ENCODE data around the gene SH3PXD2A.

Gene SH3PXD2A

DNA sequence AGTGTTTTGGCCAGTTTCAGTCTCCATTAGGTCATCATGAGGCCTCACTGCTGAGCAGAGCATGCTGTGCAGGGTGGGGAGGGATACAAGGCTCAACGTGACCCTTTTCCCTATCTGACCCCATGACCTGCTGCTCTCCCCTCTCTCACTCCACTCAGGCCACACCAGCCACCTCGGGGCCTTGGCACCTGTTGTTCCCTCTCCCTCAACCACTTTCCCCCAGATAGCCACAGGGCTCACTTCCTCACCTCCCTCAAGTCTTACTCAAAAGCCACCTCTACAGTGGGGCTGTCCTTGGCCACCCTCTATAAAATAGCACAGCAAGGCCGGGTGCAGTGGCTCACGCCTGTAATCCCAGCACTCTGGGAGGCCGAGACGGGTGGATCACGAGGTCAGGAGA is 13.9 kb downstream of the SH3PXD2A start:
- DNase-seq, result no peak
- WGBS (ENCODE audit: extremely low coverage, insufficient coverage, insufficient read length), result no CpG with 5 or more reads among the region's 7 CpGs

GRCh38 chr10:103840740-103841070 is 14.7 kb downstream of the SH3PXD2A start:
- no peak overlapping the region for H3K18ac ChIP-seq (ENCODE audit: low read length)
- no peaks in the 10 kb centered on the region for H3K79me1 ChIP-seq (ENCODE audit: low read length)
- H3K4me1 ChIP-seq (ENCODE audit: control insufficient read depth in 1 of 2, insufficient read depth in 2 of 2, low read length in 2 of 2), result peaks cover 4 to 12% of the 10 kb centered on the region in 2 experiments
- no peaks in the 10 kb centered on the region for H3K9me3 ChIP-seq (ENCODE audit: insufficient read depth, low read depth, low read length)
- H2BK12ac ChIP-seq (ENCODE audit: low read length), result no peak overlapping the region
- H3K14ac ChIP-seq (ENCODE audit: low read length), result no peak overlapping the region
- H2AFZ ChIP-seq (ENCODE audit: insufficient read depth, low read length, poor library complexity), result no peak overlapping the region
- no peak overlapping the region for H3K9ac ChIP-seq (ENCODE audit: low read length)
- H3K79me2 ChIP-seq (ENCODE audit: control insufficient read depth, insufficient read depth, low read length, poor library complexity), result peaks cover 2% of the 10 kb centered on the region
- H3K4me3 ChIP-seq (ENCODE audit: low read depth, low read length), result no peak overlapping the region
- H3K36me3 ChIP-seq (ENCODE audit: control insufficient read depth in 1 of 2, insufficient read depth in 2 of 2, low read length in 2 of 2), result no peaks in the 10 kb centered on the region
- WGBS (ENCODE audit: extremely low coverage, insufficient coverage, insufficient read length), result no CpG with 5 or more reads among the region's 4 CpGs
- no peak overlapping the region for H4K91ac ChIP-seq (ENCODE audit: low read depth, low read length)
- H4K8ac ChIP-seq (ENCODE audit: low read depth, low read length), result no peak overlapping the region
- no peak overlapping the region for H2BK5ac ChIP-seq (ENCODE audit: low read depth, low read length, poor library complexity)
- H3K4me2 ChIP-seq (ENCODE audit: low read length), result no peak overlapping the region
- no peak overlapping the region for H2AK5ac ChIP-seq (ENCODE audit: low read length)
- no peak for DNase-seq
- H3K4ac ChIP-seq (ENCODE audit: low read depth, low read length), result no peak overlapping the region
- H2BK120ac ChIP-seq (ENCODE audit: insufficient read depth, low read length, poor library complexity), result no peak overlapping the region
- no peak overlapping the region for H3K27ac ChIP-seq (ENCODE audit: low read depth, low read length)
- H4K12ac ChIP-seq (ENCODE audit: low read depth, low read length), result no peak overlapping the region
- no peaks in the 10 kb centered on the region for H3K27me3 ChIP-seq (ENCODE audit: insufficient read depth, low read length)
- H3K23ac ChIP-seq (ENCODE audit: low read length), result no peak overlapping the region

More for the DNA sequence above, 13.9 kb downstream of the SH3PXD2A start:
- Histone ChIP-seq H2BK12ac (ENCODE audit: low read length) (no peak overlapping the region), H3K4me3 (ENCODE audit: low read depth, low read length) (no peak overlapping the region), H3K79me1 (ENCODE audit: low read length) (no peaks in the 10 kb centered on the region), H3K9ac (ENCODE audit: low read length) (no peak overlapping the region), H3K23ac (ENCODE audit: low read length) (no peak overlapping the region), H2BK120ac (ENCODE audit: insufficient read depth, low read length, poor library complexity) (no peak overlapping the region), H3K36me3 (ENCODE audit: control insufficient read depth in 1 of 2, insufficient read depth in 2 of 2, low read length in 2 of 2) (no peaks in the 10 kb centered on the region), H2BK5ac (ENCODE audit: low read depth, low read length, poor library complexity) (no peak overlapping the region), H3K27ac (ENCODE audit: low read depth, low read length) (no peak overlapping the region), H3K4me1 (ENCODE audit: control insufficient read depth in 1 of 2, insufficient read depth in 2 of 2, low read length in 2 of 2) (peaks cover 4 to 12% of the 10 kb centered on the region in 2 experiments), H2AK5ac (ENCODE audit: low read length) (no peak overlapping the region), H4K8ac (ENCODE audit: low read depth, low read length) (no peak overlapping the region), H3K4me2 (ENCODE audit: low read length) (no peak overlapping the region), H3K27me3 (ENCODE audit: insufficient read depth, low read length) (no peaks in the 10 kb centered on the region), H2AFZ (ENCODE audit: insufficient read depth, low read length, poor library complexity) (no peak overlapping the region), H3K14ac (ENCODE audit: low read length) (no peak overlapping the region), H3K18ac (ENCODE audit: low read length) (peak overlapping the region; percentile 39), H4K91ac (ENCODE audit: low read depth, low read length) (no peak overlapping the region), H4K12ac (ENCODE audit: low read depth, low read length) (no peak overlapping the region), H3K4ac (ENCODE audit: low read depth, low read length) (no peak overlapping the region), H3K9me3 (ENCODE audit: insufficient read depth, low read depth, low read length) (no peaks in the 10 kb centered on the region), H3K79me2 (ENCODE audit: control insufficient read depth, insufficient read depth, low read length, poor library complexity) (peaks cover 2% of the 10 kb centered on the region)

DNA sequence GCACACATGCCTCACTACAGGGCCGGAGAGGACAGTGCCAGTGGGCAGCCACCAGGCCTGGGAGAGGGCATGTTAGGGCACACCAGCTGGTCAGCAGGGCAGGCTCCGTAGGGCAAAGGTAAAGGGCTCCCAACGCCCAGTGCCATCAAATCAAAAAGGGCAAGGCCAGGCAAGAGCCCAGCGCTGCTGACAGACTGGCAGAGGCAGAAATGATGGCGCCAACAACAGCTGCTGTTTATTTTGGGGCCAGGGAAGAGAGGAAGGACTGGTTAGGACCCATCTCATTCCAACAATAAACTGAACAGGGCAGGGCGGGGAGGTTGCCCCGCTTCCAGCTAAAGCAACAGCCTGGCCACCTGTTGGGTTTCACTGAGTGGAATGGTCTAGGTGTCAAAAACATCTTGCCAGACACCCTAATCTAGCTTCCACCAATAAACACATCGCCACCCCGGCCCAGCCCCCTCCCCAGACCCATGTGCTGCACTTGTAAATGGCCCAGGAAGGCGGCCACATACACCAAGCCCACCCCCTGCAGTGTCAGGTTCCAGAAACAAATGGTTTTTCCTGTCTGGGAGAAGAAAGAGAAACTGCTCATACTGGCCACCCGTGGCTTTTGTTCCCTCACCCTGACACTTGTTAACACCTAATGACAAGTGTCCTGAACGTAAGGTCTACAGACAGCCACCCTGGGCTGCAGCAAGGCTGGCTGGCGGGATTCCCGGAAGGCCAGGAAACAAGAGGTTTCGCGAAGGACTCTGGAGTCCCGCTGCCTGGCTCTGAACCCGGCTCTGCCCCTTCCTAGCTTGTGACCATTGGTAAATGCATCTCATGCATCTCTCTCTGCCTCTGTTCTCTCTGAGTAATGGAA is 15.3 kb downstream of the SH3PXD2A start:
- Histone ChIP-seq H3K9me3 (ENCODE audit: insufficient read depth, low read depth, low read length) (no peaks in the 10 kb centered on the region), H3K18ac (ENCODE audit: low read length) (no peak overlapping the region), H3K4me3 (ENCODE audit: low read depth, low read length) (no peak overlapping the region), H3K4me2 (ENCODE audit: low read length) (no peak overlapping the region), H3K27me3 (ENCODE audit: insufficient read depth, low read length) (no peaks in the 10 kb centered on the region), H3K27ac (ENCODE audit: low read depth, low read length) (no peak overlapping the region), H3K36me3 (ENCODE audit: control insufficient read depth in 1 of 2, insufficient read depth in 2 of 2, low read length in 2 of 2) (no peaks in the 10 kb centered on the region), H4K12ac (ENCODE audit: low read depth, low read length) (no peak overlapping the region), H4K91ac (ENCODE audit: low read depth, low read length) (no peak overlapping the region), H3K79me1 (ENCODE audit: low read length) (no peaks in the 10 kb centered on the region), H2BK120ac (ENCODE audit: insufficient read depth, low read length, poor library complexity) (no peak overlapping the region), H2BK12ac (ENCODE audit: low read length) (no peak overlapping the region), H3K9ac (ENCODE audit: low read length) (no peak overlapping the region), H3K4me1 (ENCODE audit: control insufficient read depth in 1 of 2, insufficient read depth in 2 of 2, low read length in 2 of 2) (peaks cover 4 to 12% of the 10 kb centered on the region in 2 experiments), H2AK5ac (ENCODE audit: low read length) (no peak overlapping the region), H2AFZ (ENCODE audit: insufficient read depth, low read length, poor library complexity) (no peak overlapping the region), H3K14ac (ENCODE audit: low read length) (no peak overlapping the region), H2BK5ac (ENCODE audit: low read depth, low read length, poor library complexity) (no peak overlapping the region), H3K79me2 (ENCODE audit: control insufficient read depth, insufficient read depth, low read length, poor library complexity) (peaks cover 2% of the 10 kb centered on the region), H3K4ac (ENCODE audit: low read depth, low read length) (no peak overlapping the region), H4K8ac (ENCODE audit: low read depth, low read length) (no peak overlapping the region), H3K23ac (ENCODE audit: low read length) (no peak overlapping the region)
- no CpG with 5 or more reads among the region's 18 CpGs for WGBS (ENCODE audit: extremely low coverage, insufficient coverage, insufficient read length)
- no peak for DNase-seq

- Histone ChIP-seq H2BK12ac (ENCODE audit: low read length) (no peak overlapping the region), H3K18ac (ENCODE audit: low read length) (no peak overlapping the region), H3K14ac (ENCODE audit: low read length) (no peak overlapping the region), H2BK5ac (ENCODE audit: low read depth, low read length, poor library complexity) (no peak overlapping the region), H3K27me3 (ENCODE audit: insufficient read depth, low read length) (no peaks in the 10 kb centered on the region), H3K4me1 (ENCODE audit: control insufficient read depth in 1 of 2, insufficient read depth in 2 of 2, low read length in 2 of 2) (peaks cover 4 to 12% of the 10 kb centered on the region in 2 experiments), H3K4me2 (ENCODE audit: low read length) (no peak overlapping the region), H4K12ac (ENCODE audit: low read depth, low read length) (no peak overlapping the region), H2BK120ac (ENCODE audit: insufficient read depth, low read length, poor library complexity) (no peak overlapping the region), H3K9ac (ENCODE audit: low read length) (no peak overlapping the region), H2AK5ac (ENCODE audit: low read length) (no peak overlapping the region), H3K23ac (ENCODE audit: low read length) (no peak overlapping the region), H3K27ac (ENCODE audit: low read depth, low read length) (no peak overlapping the region), H4K8ac (ENCODE audit: low read depth, low read length) (no peak overlapping the region), H3K9me3 (ENCODE audit: insufficient read depth, low read depth, low read length) (no peaks in the 10 kb centered on the region), H3K79me2 (ENCODE audit: control insufficient read depth, insufficient read depth, low read length, poor library complexity) (peaks cover 2% of the 10 kb centered on the region), H2AFZ (ENCODE audit: insufficient read depth, low read length, poor library complexity) (no peak overlapping the region), H3K4me3 (ENCODE audit: low read depth, low read length) (no peak overlapping the region), H3K36me3 (ENCODE audit: control insufficient read depth in 1 of 2, insufficient read depth in 2 of 2, low read length in 2 of 2) (no peaks in the 10 kb centered on the region), H3K79me1 (ENCODE audit: low read length) (no peaks in the 10 kb centered on the region), H3K4ac (ENCODE audit: low read depth, low read length) (no peak overlapping the region), H4K91ac (ENCODE audit: low read depth, low read length) (no peak overlapping the region)
- no peak for DNase-seq
- WGBS (ENCODE audit: extremely low coverage, insufficient coverage, insufficient read length), result no CpG with 5 or more reads among the region's 9 CpGs
These were observed 15.9 kb downstream of the SH3PXD2A start for GRCh38 chr10:103839519-103839871.

Data from trophoblast cell (in vitro differentiated cells and primary cell).